Measurements from ENCODE around the gene CNOT6L. TPM values are rescaled to one million over a fixed set of nuclear protein-coding genes. Genes with fewer than 3 reads are reported as not detected.

Gene CNOT6L
- total and polyA plus RNA-seq, 2 donors (not counting 1 experiment from before 2014, with no cell fraction given): 11.4 to 12.7 TPM

- Histone ChIP-seq H3K9ac (ENCODE audit: insufficient read depth, low read length) (no peak overlapping the region), H3K27me3 (ENCODE audit: control insufficient read depth, insufficient read depth, low read length) (no peaks in the 10 kb centered on the region), H3K4me2 (ENCODE audit: extremely low read depth, insufficient read depth, low read length) (no peak overlapping the region), H3K9me3 (ENCODE audit: control insufficient read depth, insufficient read depth, low read depth, low read length) (no peaks in the 10 kb centered on the region), H3K4me1 (ENCODE audit: control insufficient read depth, extremely low read depth, insufficient read depth, low read length) (no peaks in the 10 kb centered on the region), H3K27ac (ENCODE audit: insufficient read depth, low read length) (no peak overlapping the region), H2AFZ (ENCODE audit: low read length) (no peak overlapping the region), H3K79me2 (ENCODE audit: control insufficient read depth, insufficient read depth, low read length) (no peaks in the 10 kb centered on the region), H3K36me3 (ENCODE audit: control insufficient read depth, insufficient read depth, low read length) (no peaks in the 10 kb centered on the region), H3K4me3 (replicated peaks in 1 of 4; ENCODE audit: control extremely low read depth in 1 of 4, insufficient read depth in 1 of 4, low read depth in 3 of 4, low read length in 4 of 4) (no peak overlapping the region), H4K20me1 (ENCODE audit: control insufficient read depth, extremely low read depth, insufficient read depth, low read length) (no peaks in the 10 kb centered on the region)
- TF ChIP-seq CTCF (conservative IDR thresholded peaks at IDR 0.05 in 1 of 2, IDR thresholded peaks at IDR 0.05 in 1 of 2; ENCODE audit: low read depth in 1 of 2, low read length in 2 of 2) (no peak), EZH2 (IDR thresholded peaks at IDR 0.05; ENCODE audit: low read length, missing control alignments) (no peak)
- no peak for DNase-seq (ENCODE audit: low read depth in 2 of 2)
Observed at GRCh38 chr4:77856152-77856551, 37.0 kb upstream of the CNOT6L start.

- Histone ChIP-seq H3K79me2 (ENCODE audit: control insufficient read depth, insufficient read depth, low read length) (no peaks in the 10 kb centered on the region), H3K27ac (ENCODE audit: insufficient read depth, low read length) (no peak overlapping the region), H3K4me1 (ENCODE audit: control insufficient read depth, extremely low read depth, insufficient read depth, low read length) (no peaks in the 10 kb centered on the region), H3K27me3 (ENCODE audit: control insufficient read depth, insufficient read depth, low read length) (no peaks in the 10 kb centered on the region), H4K20me1 (ENCODE audit: control insufficient read depth, extremely low read depth, insufficient read depth, low read length) (no peaks in the 10 kb centered on the region), H3K4me3 (replicated peaks in 1 of 4; ENCODE audit: control extremely low read depth in 1 of 4, insufficient read depth in 1 of 4, low read depth in 3 of 4, low read length in 4 of 4) (no peak overlapping the region), H3K36me3 (ENCODE audit: control insufficient read depth, insufficient read depth, low read length) (no peaks in the 10 kb centered on the region), H3K4me2 (ENCODE audit: extremely low read depth, insufficient read depth, low read length) (no peak overlapping the region), H3K9me3 (ENCODE audit: control insufficient read depth, insufficient read depth, low read depth, low read length) (no peaks in the 10 kb centered on the region), H2AFZ (ENCODE audit: low read length) (no peak overlapping the region), H3K9ac (ENCODE audit: insufficient read depth, low read length) (no peak overlapping the region)
- no peak for DNase-seq (ENCODE audit: low read depth in 2 of 2)
- no peak for TF ChIP-seq CTCF (conservative IDR thresholded peaks at IDR 0.05 in 1 of 2, IDR thresholded peaks at IDR 0.05 in 1 of 2; ENCODE audit: low read depth in 1 of 2, low read length in 2 of 2)
- no peak for TF ChIP-seq EZH2 (IDR thresholded peaks at IDR 0.05; ENCODE audit: low read length, missing control alignments)
Observed at GRCh38 chr4:77854431-77855111, 35.4 kb upstream of the CNOT6L start.

GRCh38 chr4:77852892-77853495, 33.8 kb upstream of the CNOT6L start:
- no peaks in the 10 kb centered on the region for H3K4me1 ChIP-seq (ENCODE audit: control insufficient read depth, extremely low read depth, insufficient read depth, low read length)
- H3K27me3 ChIP-seq (ENCODE audit: control insufficient read depth, insufficient read depth, low read length): no peaks in the 10 kb centered on the region
- no peaks in the 10 kb centered on the region for H3K36me3 ChIP-seq (ENCODE audit: control insufficient read depth, insufficient read depth, low read length)
- no peak for DNase-seq (ENCODE audit: low read depth in 2 of 2)
- TF ChIP-seq EZH2 (IDR thresholded peaks at IDR 0.05; ENCODE audit: low read length, missing control alignments): no peak
- TF ChIP-seq CTCF (conservative IDR thresholded peaks at IDR 0.05 in 1 of 2, IDR thresholded peaks at IDR 0.05 in 1 of 2; ENCODE audit: low read depth in 1 of 2, low read length in 2 of 2): no peak
- no peak overlapping the region for H2AFZ ChIP-seq (ENCODE audit: low read length)
- no peak overlapping the region for H3K27ac ChIP-seq (ENCODE audit: insufficient read depth, low read length)
- no peak overlapping the region for H3K9ac ChIP-seq (ENCODE audit: insufficient read depth, low read length)
- no peaks in the 10 kb centered on the region for H3K79me2 ChIP-seq (ENCODE audit: control insufficient read depth, insufficient read depth, low read length)
- H3K4me2 ChIP-seq (ENCODE audit: extremely low read depth, insufficient read depth, low read length): no peak overlapping the region
- no peaks in the 10 kb centered on the region for H3K9me3 ChIP-seq (ENCODE audit: control insufficient read depth, insufficient read depth, low read depth, low read length)
- H4K20me1 ChIP-seq (ENCODE audit: control insufficient read depth, extremely low read depth, insufficient read depth, low read length): no peaks in the 10 kb centered on the region
- no peak overlapping the region for H3K4me3 ChIP-seq (replicated peaks in 1 of 4; ENCODE audit: control extremely low read depth in 1 of 4, insufficient read depth in 1 of 4, low read depth in 3 of 4, low read length in 4 of 4)
